Natural killer cell (primary cell): Measurements from ENCODE around the gene USE1. TPM values are rescaled to one million over a fixed set of nuclear protein-coding genes. Genes with fewer than 3 reads are reported as not detected.

ENCODE experiments used
- ATAC-seq, 3 donors: fragments of 150-1000 bp in 2 of 3; fragments of 200-7000 bp in 1 of 3; cut with Tn5 transposase; 1 replicate in 1 of 3; 2 replicates in 2 of 3; pipeline ENCODE4 v1.10.0; 2021; ENCODE audit warnings: mild to moderate bottlenecking in 2 of 3, moderate library complexity in 2 of 3
- DNase-seq, 2 donors: peaks; one replicate each; pipeline versions ENCODE4 v3.0.0 to v3.0.0-alpha.2; 2013 to 2021; ENCODE audit warnings: mixed read lengths in 1 of 2
- H3K27ac ChIP-seq: one replicate; pipeline ENCODE4 v1.5.1; 2013; ENCODE audit warnings: mild to moderate bottlenecking, low read length
- H3K27me3 ChIP-seq: one replicate; pipeline ENCODE4 v1.6.1; 2013; ENCODE audit warnings: low read length; ENCODE audit not compliant: control insufficient read depth, insufficient read depth
- H3K36me3 ChIP-seq: one replicate; pipeline ENCODE4 v1.6.1; 2013; ENCODE audit warnings: low read length; ENCODE audit not compliant: control insufficient read depth, insufficient read depth
- H3K4me1 ChIP-seq: one replicate; pipeline ENCODE4 v1.6.1; 2013; ENCODE audit warnings: low read length; ENCODE audit not compliant: control insufficient read depth, insufficient read depth
- H3K4me3 ChIP-seq: one replicate; pipeline ENCODE4 v1.5.1; 2013; ENCODE audit warnings: low read length
- H3K9me3 ChIP-seq: one replicate; pipeline ENCODE4 v1.6.1; 2013; ENCODE audit warnings: low read length; ENCODE audit not compliant: control insufficient read depth, insufficient read depth
- H3K27ac Mint-ChIP-seq, 2 donors: one replicate each; pipeline ENCODE4 v1.8.0; 2022; ENCODE audit warnings: mild to moderate bottlenecking in 2 of 2, mixed read lengths in 2 of 2, moderate library complexity in 1 of 2
- H3K27me3 Mint-ChIP-seq, 2 donors: one replicate each; pipeline ENCODE4 v1.8.0; 2022; ENCODE audit warnings: low read depth in 2 of 2, mixed read lengths in 2 of 2
- H3K36me3 Mint-ChIP-seq: one replicate; pipeline ENCODE4 v1.8.0; 2022; ENCODE audit warnings: mixed read lengths
- H3K4me1 Mint-ChIP-seq, 2 donors: one replicate each; pipeline ENCODE4 v1.8.0; 2022; ENCODE audit warnings: mixed read lengths in 2 of 2
- H3K4me3 Mint-ChIP-seq: one replicate; pipeline ENCODE4 v1.8.0; 2022; ENCODE audit warnings: mild to moderate bottlenecking, moderate library complexity, mixed read lengths
- H3K9me3 Mint-ChIP-seq, 2 donors: one replicate each; pipeline ENCODE4 v1.8.0; 2022; ENCODE audit warnings: mixed read lengths in 2 of 2
- CTCF ChIP-seq: fragments of 200-600 bp; IDR thresholded peaks from one replicate; pipeline ENCODE4 v1.8.0; 2022; ENCODE audit warnings: antibody characterized with exemption
- WGBS: methylation state at CpG from one replicate; pipeline ENCODE4 v1.1.7; 2013; ENCODE audit warnings: missing lambda C conversion rate; ENCODE audit not compliant: insufficient coverage; 5-methylcytosine and 5-hydroxymethylcytosine counted together
- intact Hi-C: fragments of 100-400 bp; cut with micrococcal nuclease; formaldehyde crosslinking; loops from one replicate; pipeline ENCODE4 v1.14.2; 2022
- total RNA-seq, 4 donors: library from RNA; stranded (reverse); fragments of 120-200 nt in 1 of 4; gene quantifications; one replicate each; pipeline versions ENCODE4 v1.2.3 to v1.2.4, GENCODE V29; 2013 to 2022

Gene USE1
- total RNA-seq, 3 donors from 2014 or later (not counting 1 experiment from before 2014, with no cell fraction given) = 16.4 to 21.1 (median 20.9) TPM

- peaks cover 8 to 18% of the 10 kb centered on the region in 2 donors for H3K4me1 Mint-ChIP-seq
- Histone ChIP-seq H3K4me3 (peak overlapping the region; percentile 83), H3K36me3 (peaks cover 36% of the 10 kb centered on the region), H3K27me3 (no peaks in the 10 kb centered on the region), H3K27ac (peak overlapping the region; percentile 93), H3K9me3 (no peaks in the 10 kb centered on the region), H3K4me1 (peaks cover 17% of the 10 kb centered on the region)
- ATAC-seq (no peak), DNase-seq (no peak)
- no peaks in the 10 kb centered on the region for H3K36me3 Mint-ChIP-seq
- H3K27me3 Mint-ChIP-seq = no peaks in the 10 kb centered on the region
- TF ChIP-seq CTCF = no peak
- peak overlapping the region; percentile 93 for H3K4me3 Mint-ChIP-seq
- WGBS = 42% methylated on average over 16 of the region's 16 CpGs
- H3K9me3 Mint-ChIP-seq = no peaks in the 10 kb centered on the region
- H3K27ac Mint-ChIP-seq = peak overlapping the region; percentile 92 to 96
- intact Hi-C loops = loop anchor here (1.0 kb wide), 1 partner anchor 12 kb away; the partner anchor contains the start of gene OCEL1
Observed at GRCh38 chr19:17214508-17215126, 540 bp upstream of the USE1 start.

GRCh38 chr19:17216058-17216670 lies 1.0 kb downstream of the USE1 start:
- intact Hi-C loops = no loop called here
- H3K27ac ChIP-seq = peak overlapping the region; percentile 93

GRCh38 chr19:17219286-17219685 lies 4.1 kb downstream of the USE1 start:
- H3K27me3 Mint-ChIP-seq = no peaks in the 10 kb centered on the region
- Histone ChIP-seq H3K4me1 (peaks cover 16% of the 10 kb centered on the region), H3K9me3 (no peaks in the 10 kb centered on the region), H3K4me3 (no peak overlapping the region), H3K27ac (no peak overlapping the region), H3K36me3 (peaks cover 8% of the 10 kb centered on the region), H3K27me3 (no peaks in the 10 kb centered on the region)
- no peak for ATAC-seq
- H3K4me1 Mint-ChIP-seq = peaks cover 8 to 17% of the 10 kb centered on the region in 2 donors
- no peak for DNase-seq
- WGBS = over 99% methylated on average over 8 of the region's 8 CpGs
- no peak overlapping the region for H3K27ac Mint-ChIP-seq
- TF ChIP-seq CTCF = no peak
- no peak overlapping the region for H3K4me3 Mint-ChIP-seq
- intact Hi-C loops = no loop called here
- no peaks in the 10 kb centered on the region for H3K9me3 Mint-ChIP-seq
- no peaks in the 10 kb centered on the region for H3K36me3 Mint-ChIP-seq

More at GRCh38 chr19:17216058-17216670, 1.0 kb downstream of the USE1 start:
- Mint-ChIP-seq H3K9me3 (no peaks in the 10 kb centered on the region), H3K4me1 (peaks cover 8 to 18% of the 10 kb centered on the region in 2 donors), H3K4me3 (peak overlapping the region; percentile 93), H3K27me3 (no peaks in the 10 kb centered on the region), H3K27ac (peak overlapping the region; percentile 92 to 96), H3K36me3 (no peaks in the 10 kb centered on the region)
- H3K27me3 ChIP-seq = no peaks in the 10 kb centered on the region
- no peak for TF ChIP-seq CTCF
- H3K4me3 ChIP-seq = peak overlapping the region; percentile 83
- H3K9me3 ChIP-seq = no peaks in the 10 kb centered on the region
- DNase-seq = no peak
- peaks cover 17% of the 10 kb centered on the region for H3K4me1 ChIP-seq
- 90% methylated on average over 13 of the region's 13 CpGs for WGBS
- no peak for ATAC-seq
- H3K36me3 ChIP-seq = peaks cover 25% of the 10 kb centered on the region
